HepG2 (cell line): Measurements from ENCODE around the gene PAFAH1B2. TPM values are rescaled to one million over a fixed set of nuclear protein-coding genes. Genes with fewer than 3 reads are reported as not detected.

ENCODE experiments used
- ATF1 ChIP-seq: IDR thresholded peaks from 2 replicates; pipeline ENCODE4 v1.6.1; 2016; ENCODE audit warnings: mild to moderate bottlenecking, control low read depth
- CBX1 ChIP-seq: IDR thresholded peaks from one replicate; pipeline ENCODE4 v1.6.1; 2016; ENCODE audit warnings: antibody characterized with exemption, low read depth
- DDIT3 ChIP-seq: sonication (generic); formaldehyde crosslinking; IDR thresholded peaks from 2 replicates; pipeline ENCODE4 v1.4.0; 2020; ENCODE audit warnings: mild to moderate bottlenecking, missing genetic modification reagents
- EEA1 ChIP-seq: sonication (generic); formaldehyde crosslinking; IDR thresholded peaks from 2 replicates; pipeline ENCODE4 v1.5.1; 2020; ENCODE audit warnings: mild to moderate bottlenecking, missing genetic modification reagents, borderline replicate concordance
- GPN1 ChIP-seq: sonication (generic); formaldehyde crosslinking; IDR thresholded peaks from 2 replicates; pipeline ENCODE4 v1.5.1; 2020; ENCODE audit warnings: missing genetic modification reagents, borderline replicate concordance
- GRHL1 ChIP-seq: sonication (generic); formaldehyde crosslinking; conservative IDR thresholded peaks from 2 replicates; pipeline ENCODE4 v1.8.0; 2022; ENCODE audit warnings: missing genetic modification reagents
- PITX1 ChIP-seq: sonication (generic); formaldehyde crosslinking; IDR thresholded peaks from 2 replicates; pipeline ENCODE4 v1.5.1; 2020; ENCODE audit warnings: mild to moderate bottlenecking, missing genetic modification reagents
- PRDM10 ChIP-seq: sonication (generic); formaldehyde crosslinking; IDR thresholded peaks from 2 replicates; pipeline ENCODE4 v1.4.0; 2020; ENCODE audit warnings: low read depth, missing genetic modification reagents
- RARG ChIP-seq: sonication (generic); formaldehyde crosslinking; IDR thresholded peaks from 2 replicates; pipeline ENCODE4 v1.4.0; 2020; ENCODE audit warnings: low read depth, mild to moderate bottlenecking, missing genetic modification reagents
- RXRB ChIP-seq: IDR thresholded peaks from 2 replicates; pipeline ENCODE4 v1.6.1; 2016; ENCODE audit warnings: borderline replicate concordance, missing genetic modification reagents, missing compliant biosample characterization
- SETDB1 ChIP-seq: sonication (generic); formaldehyde crosslinking; IDR thresholded peaks from 2 replicates; pipeline ENCODE4 v1.5.1; 2020; ENCODE audit warnings: missing genetic modification reagents, mild to moderate bottlenecking, borderline replicate concordance
- SP140L ChIP-seq: sonication (generic); formaldehyde crosslinking; IDR thresholded peaks from 2 replicates; pipeline ENCODE4 v1.4.0; 2020; ENCODE audit warnings: missing genetic modification reagents, borderline replicate concordance
- TBP ChIP-seq: sonication (generic); formaldehyde crosslinking; IDR thresholded peaks from 2 replicates; pipeline ENCODE4 v1.5.0; 2020; ENCODE audit warnings: missing genetic modification reagents
- ZC3H13 ChIP-seq: sonication (generic); formaldehyde crosslinking; IDR thresholded peaks from 2 replicates; pipeline ENCODE4 v1.8.1; 2023; ENCODE audit warnings: mild to moderate bottlenecking, missing genetic modification reagents, moderate library complexity
- ZMAT5 ChIP-seq: sonication (generic); formaldehyde crosslinking; IDR thresholded peaks from 2 replicates; pipeline ENCODE4 v1.5.0; 2020; ENCODE audit warnings: mild to moderate bottlenecking, low read depth, missing genetic modification reagents, borderline replicate concordance
- ZNF414 ChIP-seq: sonication (generic); formaldehyde crosslinking; IDR thresholded peaks from 2 replicates; pipeline ENCODE4 v1.5.0; 2020; ENCODE audit warnings: missing genetic modification reagents
- ZNF570 ChIP-seq: sonication (generic); formaldehyde crosslinking; IDR thresholded peaks from 2 replicates; pipeline ENCODE4 v1.4.0; 2020; ENCODE audit warnings: mild to moderate bottlenecking, missing genetic modification reagents, borderline replicate concordance
- ZNF709 ChIP-seq: sonication (generic); formaldehyde crosslinking; IDR thresholded peaks from 2 replicates; pipeline ENCODE4 v1.5.0; 2020; ENCODE audit warnings: mild to moderate bottlenecking, missing genetic modification reagents
- ZNF790 ChIP-seq: sonication (generic); formaldehyde crosslinking; IDR thresholded peaks from 2 replicates; pipeline ENCODE4 v1.8.0; 2022; ENCODE audit warnings: missing genetic modification reagents, mild to moderate bottlenecking, borderline replicate concordance
- ZSCAN21 ChIP-seq: sonication (generic); formaldehyde crosslinking; IDR thresholded peaks from 2 replicates; pipeline ENCODE4 v1.8.0; 2022; ENCODE audit warnings: mild to moderate bottlenecking, missing genetic modification reagents, moderate library complexity, borderline replicate concordance
- polyA plus RNA-seq, 8 experiments: library from polyadenylated mRNA; depleted of rRNA in 3 of 8; stranded (reverse) in 7 of 8; unstranded in 1 of 8; fragments of >200 nt; fragmentation: Illumina TruSeq in 4 of 8; extraction: Trizol in 4 of 8; gene quantifications; 2 replicates each; pipeline versions ENCODE4 v1.2.1 to v1.2.3, GENCODE V29; 2011 to 2016; ENCODE audit warnings: low read depth in 4 of 8, missing spikeins in 1 of 8, mixed read lengths in 1 of 8; ENCODE audit not compliant: insufficient read depth in 1 of 8
- total RNA-seq, 5 experiments: library from RNA; depleted of rRNA; stranded (reverse); fragments of >200 nt; fragmentation: Illumina TruSeq; extraction: Trizol; gene quantifications; 2 replicates each; pipeline ENCODE4 v1.2.3, GENCODE V29; 2016; ENCODE audit warnings: low read depth in 1 of 5

PAFAH1B2 gene
- total and polyA plus RNA-seq, 2 of the 13 experiments (the other 11 are each of a cell fraction or from before 2014, with no cell fraction given) = 28.8 to 104 TPM

- TF ChIP-seq EEA1 (CRISPR knock-in tag) = no peak
- TF ChIP-seq GRHL1 (CRISPR knock-in tag) = no peak
- no peak for TF ChIP-seq CBX1
- TF ChIP-seq PITX1 (CRISPR knock-in tag) = no peak
- TF ChIP-seq SETDB1 (CRISPR knock-in tag) = no peak
- no peak for TF ChIP-seq GPN1 (CRISPR knock-in tag)
- TF ChIP-seq ZMAT5 (CRISPR knock-in tag) = no peak
- no peak for TF ChIP-seq ZC3H13 (CRISPR knock-in tag)
- TF ChIP-seq PRDM10 (CRISPR knock-in tag) = no peak
- TF ChIP-seq DDIT3 (CRISPR knock-in tag) = no peak
- no peak for TF ChIP-seq SP140L (CRISPR knock-in tag)
- no peak for TF ChIP-seq ZSCAN21 (CRISPR knock-in tag)
- no peak for TF ChIP-seq ZNF570 (CRISPR knock-in tag)
- TF ChIP-seq RXRB = no peak
- TF ChIP-seq ZNF790 (CRISPR knock-in tag) = no peak
- no peak; the same call in 1 of the 2 replicates for TF ChIP-seq ZNF709 (CRISPR knock-in tag)
- no peak for TF ChIP-seq ATF1 (CRISPR knock-in tag)
- TF ChIP-seq ZNF414 (CRISPR knock-in tag) = peak; percentile 72; the same call in 1 of the 2 replicates
- no peak for TF ChIP-seq TBP (CRISPR knock-in tag)
- no peak for TF ChIP-seq RARG (CRISPR knock-in tag)
Measured at GRCh38 chr11:117098269-117099232, 45.5 kb upstream of the PAFAH1B2 start, which contains the start of gene SIK3 (continued).
